K562 (cell line): ENCODE data around the gene NINL. TPM values are rescaled to one million over a fixed set of nuclear protein-coding genes. Genes with fewer than 3 reads are reported as not detected.

ENCODE experiments used
- BCLAF1 ChIP-seq, 2 experiments: fragments of 450-650 bp in 1 of 2; IDR thresholded peaks; 2 replicates each; pipeline ENCODE4 v1.6.1; 2011 to 2017; ENCODE audit warnings: low read depth in 2 of 2, antibody characterized with exemption in 1 of 2, borderline replicate concordance in 1 of 2, low read length in 1 of 2, mild to moderate bottlenecking in 1 of 2, mixed read lengths in 1 of 2; ENCODE audit not compliant: control insufficient read depth in 1 of 2
- EP300 ChIP-seq: IDR thresholded peaks from 2 replicates; pipeline ENCODE4 v1.6.1; 2012; ENCODE audit warnings: low read length, improper control_type of control experiment
- HDAC3 ChIP-seq: fragments of 450-650 bp; IDR thresholded peaks from 2 replicates; pipeline ENCODE4 v1.6.1; 2018; ENCODE audit warnings: borderline replicate concordance, mild to moderate bottlenecking, moderate library complexity; ENCODE audit not compliant: partially characterized antibody
- HOMEZ ChIP-seq: fragments of 250-450 bp; sonication (Bioruptor Pico); IDR thresholded peaks from 2 replicates; pipeline ENCODE4 v1.4.0; 2020; ENCODE audit warnings: mild to moderate bottlenecking, moderate library complexity
- KLF13 ChIP-seq: fragments of 450-650 bp; IDR thresholded peaks from 2 replicates; pipeline ENCODE4 v1.6.1; 2016; ENCODE audit warnings: missing genetic modification characterization, low read depth, mild to moderate bottlenecking, missing compliant biosample characterization, moderate library complexity, borderline replicate concordance
- MEF2A ChIP-seq: IDR thresholded peaks from 2 replicates; pipeline ENCODE4 v1.6.1; 2011; ENCODE audit warnings: low read depth, mild to moderate bottlenecking, low read length, moderate library complexity; ENCODE audit not compliant: control insufficient read depth
- SP2 ChIP-seq: IDR thresholded peaks from 2 replicates; pipeline ENCODE4 v1.6.1; 2011; ENCODE audit warnings: mild to moderate bottlenecking, low read depth, low read length, moderate library complexity; ENCODE audit not compliant: poor library complexity, severe bottlenecking; ENCODE audit errors: extremely low read depth
- polyA plus RNA-seq, 8 experiments: library from polyadenylated mRNA; depleted of rRNA in 4 of 8; stranded (reverse) in 5 of 8; unstranded in 3 of 8; fragments of >200 nt; fragmentation: Nextera tagmentation in 2 of 8; fragmentation: Illumina TruSeq in 1 of 8; extraction: Ambion mirVana in 2 of 8; extraction: Trizol in 1 of 8; gene quantifications; 2 replicates each; pipeline versions ENCODE4 v1.2.1 to v1.2.3, GENCODE V29; 2011 to 2014; ENCODE audit warnings: inconsistent platforms in 1 of 8, missing spikeins in 1 of 8
- total RNA-seq, 7 experiments: library from RNA; depleted of rRNA in 6 of 7; stranded (reverse); fragments of >200 nt in 6 of 7; fragmentation: Illumina TruSeq in 2 of 7; extraction: Trizol in 2 of 7; gene quantifications; 2 replicates each; pipeline versions ENCODE4 v1.2.1 to v1.2.3, GENCODE V29; 2011 to 2021; ENCODE audit warnings: low replicate concordance in 1 of 7

The NINL gene
- total and polyA plus RNA-seq, 9 of the 15 experiments (the other 6 are each of a cell fraction or from before 2014, with no cell fraction given), result 0.03 to 0.22 (median 0.05) TPM; not detected in 5

- TF ChIP-seq MEF2A (no peak), HOMEZ (CRISPR knock-in tag) (no peak), KLF13 (no peak), EP300 (no peak), HDAC3 (no peak), BCLAF1 (IDR thresholded peaks at IDR 0.05; ENCODE audit: borderline replicate concordance in 1 of 2, control insufficient read depth in 1 of 2, low read depth in 2 of 2, low read length in 1 of 2) (no peak), SP2 (no peak)
Measured at GRCh38 chr20:25469558-25469957, 115.8 kb downstream of the NINL start (continued).
